Natural killer cell (primary cell): ENCODE results near the gene CHSY1. TPM values are rescaled to one million over a fixed set of nuclear protein-coding genes. Genes with fewer than 3 reads are reported as not detected.
"Not testable (repeated sequence)": the region's sequence is repeated elsewhere in the genome, so short reads cannot be mapped to it uniquely, and the experiment has no call there.

Experiments used
- ATAC-seq, 3 donors: fragments of 150-1000 bp in 2 of 3; fragments of 200-7000 bp in 1 of 3; cut with Tn5 transposase; 1 replicate in 1 of 3; 2 replicates in 2 of 3; pipeline ENCODE4 v1.10.0; 2021; ENCODE audit warnings: mild to moderate bottlenecking in 2 of 3, moderate library complexity in 2 of 3
- DNase-seq, 2 donors: peaks; one replicate each; pipeline versions ENCODE4 v3.0.0 to v3.0.0-alpha.2; 2013 to 2021; ENCODE audit warnings: mixed read lengths in 1 of 2
- H3K27ac ChIP-seq: one replicate; pipeline ENCODE4 v1.5.1; 2013; ENCODE audit warnings: mild to moderate bottlenecking, low read length
- H3K27me3 ChIP-seq: one replicate; pipeline ENCODE4 v1.6.1; 2013; ENCODE audit warnings: low read length; ENCODE audit not compliant: control insufficient read depth, insufficient read depth
- H3K36me3 ChIP-seq: one replicate; pipeline ENCODE4 v1.6.1; 2013; ENCODE audit warnings: low read length; ENCODE audit not compliant: control insufficient read depth, insufficient read depth
- H3K4me1 ChIP-seq: one replicate; pipeline ENCODE4 v1.6.1; 2013; ENCODE audit warnings: low read length; ENCODE audit not compliant: control insufficient read depth, insufficient read depth
- H3K4me3 ChIP-seq: one replicate; pipeline ENCODE4 v1.5.1; 2013; ENCODE audit warnings: low read length
- H3K9me3 ChIP-seq: one replicate; pipeline ENCODE4 v1.6.1; 2013; ENCODE audit warnings: low read length; ENCODE audit not compliant: control insufficient read depth, insufficient read depth
- H3K27ac Mint-ChIP-seq, 2 donors: one replicate each; pipeline ENCODE4 v1.8.0; 2022; ENCODE audit warnings: mild to moderate bottlenecking in 2 of 2, mixed read lengths in 2 of 2, moderate library complexity in 1 of 2
- H3K27me3 Mint-ChIP-seq, 2 donors: one replicate each; pipeline ENCODE4 v1.8.0; 2022; ENCODE audit warnings: low read depth in 2 of 2, mixed read lengths in 2 of 2
- H3K36me3 Mint-ChIP-seq: one replicate; pipeline ENCODE4 v1.8.0; 2022; ENCODE audit warnings: mixed read lengths
- H3K4me1 Mint-ChIP-seq, 2 donors: one replicate each; pipeline ENCODE4 v1.8.0; 2022; ENCODE audit warnings: mixed read lengths in 2 of 2
- H3K4me3 Mint-ChIP-seq: one replicate; pipeline ENCODE4 v1.8.0; 2022; ENCODE audit warnings: mild to moderate bottlenecking, moderate library complexity, mixed read lengths
- H3K9me3 Mint-ChIP-seq, 2 donors: one replicate each; pipeline ENCODE4 v1.8.0; 2022; ENCODE audit warnings: mixed read lengths in 2 of 2
- CTCF ChIP-seq: fragments of 200-600 bp; IDR thresholded peaks from one replicate; pipeline ENCODE4 v1.8.0; 2022; ENCODE audit warnings: antibody characterized with exemption
- WGBS: methylation state at CpG from one replicate; pipeline ENCODE4 v1.1.7; 2013; ENCODE audit warnings: missing lambda C conversion rate; ENCODE audit not compliant: insufficient coverage; 5-methylcytosine and 5-hydroxymethylcytosine counted together
- intact Hi-C: fragments of 100-400 bp; cut with micrococcal nuclease; formaldehyde crosslinking; loops from one replicate; pipeline ENCODE4 v1.14.2; 2022
- total RNA-seq, 4 donors: library from RNA; stranded (reverse); fragments of 120-200 nt in 1 of 4; gene quantifications; one replicate each; pipeline versions ENCODE4 v1.2.3 to v1.2.4, GENCODE V29; 2013 to 2022

Gene CHSY1
- total RNA-seq, 3 donors from 2014 or later (not counting 1 experiment from before 2014, with no cell fraction given) = 21.1 to 32.5 (median 30.8) TPM

DNA sequence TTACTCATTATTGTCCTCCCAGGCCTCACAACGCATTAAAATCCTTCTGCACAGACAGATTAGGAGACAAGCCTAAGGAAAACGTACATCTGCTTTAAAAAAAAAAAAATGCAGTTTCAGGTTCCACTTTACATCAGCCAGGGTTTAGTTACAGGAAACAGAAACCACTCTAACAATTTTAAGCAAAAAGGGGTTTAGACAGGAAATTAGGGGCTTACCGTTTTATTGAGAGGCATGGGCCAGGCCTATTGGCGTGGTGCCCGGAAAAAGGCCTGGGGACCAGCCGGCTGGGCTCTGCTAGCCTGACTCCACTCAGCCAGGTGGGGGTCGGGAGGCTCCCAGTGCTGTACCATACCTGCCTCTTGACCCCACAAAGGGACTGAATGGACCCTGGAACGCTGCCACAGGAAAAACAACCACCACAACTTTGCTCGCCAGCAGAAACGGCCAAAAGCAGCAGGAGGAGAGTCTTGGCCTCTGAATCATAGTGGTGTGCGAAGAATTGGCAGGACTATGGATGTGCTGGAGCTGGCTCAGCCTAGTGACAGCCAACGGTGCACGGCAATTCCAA, 124.3 kb downstream of the CHSY1 start:
- Mint-ChIP-seq H3K4me3 (peak overlapping the region; percentile 90), H3K36me3 (no peaks in the 10 kb centered on the region), H3K9me3 (no peaks in the 10 kb centered on the region), H3K27ac (peak overlapping the region; percentile 90 to 96), H3K4me1 (peaks cover 57 to 60% of the 10 kb centered on the region in 2 donors), H3K27me3 (no peaks in the 10 kb centered on the region)
- intact Hi-C loops = no loop called here
- Histone ChIP-seq H3K9me3 (no peaks in the 10 kb centered on the region), H3K27ac (peak overlapping the region; percentile 86), H3K4me3 (no peak overlapping the region), H3K36me3 (no peaks in the 10 kb centered on the region), H3K4me1 (peaks cover 40% of the 10 kb centered on the region), H3K27me3 (no peaks in the 10 kb centered on the region)
- DNase-seq (peak in 1 of 2 donors; percentile 57), ATAC-seq (peak; percentile 71 to 82 (median 76))
- no peak for TF ChIP-seq CTCF
- 14% methylated on average over 13 of the region's 13 CpGs for WGBS

- Histone ChIP-seq H3K4me1 (peaks cover 47% of the 10 kb centered on the region), H3K27ac (peak overlapping the region; percentile 86), H3K27me3 (no peaks in the 10 kb centered on the region), H3K4me3 (no peak overlapping the region), H3K36me3 (no peaks in the 10 kb centered on the region), H3K9me3 (no peaks in the 10 kb centered on the region)
- H3K27me3 Mint-ChIP-seq = no peaks in the 10 kb centered on the region
- peak overlapping the region; percentile 90 for H3K4me3 Mint-ChIP-seq
- 58% methylated on average over 11 of the region's 11 CpGs for WGBS
- no peaks in the 10 kb centered on the region for H3K36me3 Mint-ChIP-seq
- ATAC-seq = peak; percentile 36 to 47 (median 40)
- no peak for TF ChIP-seq CTCF
- H3K4me1 Mint-ChIP-seq = peaks cover 64 to 67% of the 10 kb centered on the region in 2 donors
- intact Hi-C loops = no loop called here
- H3K9me3 Mint-ChIP-seq = no peaks in the 10 kb centered on the region
- H3K27ac Mint-ChIP-seq = peak overlapping the region; percentile 90 to 96
- peak in 1 of 2 donors; percentile 17 for DNase-seq
These were observed 125.0 kb downstream of the CHSY1 start for GRCh38 chr15:101126618-101127505.

DNA sequence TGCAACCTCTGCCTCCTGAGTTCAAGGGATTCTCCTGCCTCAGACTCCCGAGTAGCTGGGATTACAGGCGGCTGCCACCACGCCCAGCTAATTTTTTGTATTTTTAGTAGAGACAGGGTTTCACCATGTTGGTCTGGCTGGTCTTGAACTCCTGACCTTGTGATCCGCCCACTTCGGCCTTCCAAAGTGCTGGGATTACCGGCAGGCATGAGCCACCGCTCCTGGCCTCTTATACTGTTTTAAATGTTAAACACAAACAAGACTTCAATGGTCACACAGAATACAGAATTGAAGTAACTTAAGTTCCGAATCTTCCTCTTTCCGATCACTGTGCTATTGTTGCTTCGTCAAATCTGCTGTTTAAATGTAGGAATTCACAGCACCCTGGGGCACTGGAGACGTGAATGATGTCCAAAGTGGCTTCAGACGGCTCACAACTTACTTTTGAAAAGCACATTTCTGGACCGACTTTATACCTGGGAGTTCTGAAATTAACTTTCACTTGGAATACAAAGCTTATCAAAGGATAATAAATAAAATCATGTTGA, 125.9 kb downstream of the CHSY1 start:
- H3K27me3 ChIP-seq, H3K36me3 Mint-ChIP-seq, H3K4me3 ChIP-seq, H3K9me3 Mint-ChIP-seq, DNase-seq, ATAC-seq, H3K36me3 ChIP-seq, H3K9me3 ChIP-seq, H3K27me3 Mint-ChIP-seq, H3K4me3 Mint-ChIP-seq, intact Hi-C loops: not testable (repeated sequence)
- peaks cover 70 to 74% of the 10 kb centered on the region in 2 donors for H3K4me1 Mint-ChIP-seq
- Histone ChIP-seq H3K4me1 (peaks cover 57% of the 10 kb centered on the region), H3K27ac (peak overlapping the region; percentile 22)
- 94% methylated on average over 12 of the region's 13 CpGs for WGBS
- H3K27ac Mint-ChIP-seq = peak overlapping the region; percentile 90 to 96

Other genes with a start within 250 kb of the CHSY1 start
- gene SELENOS, start 25.4 kb upstream of the CHSY1 start, total RNA-seq = 10 to 100 TPM; 33.6 to 44.2 (median 38.4) TPM
- gene SNRPA1, start 43.2 kb upstream of the CHSY1 start, total RNA-seq = 100 to 1,000 TPM; 146 to 174 (median 167) TPM
- gene PCSK6, start 237.7 kb upstream of the CHSY1 start, total RNA-seq = 1 to 10 TPM; 1.5 to 2.4 (median 2.4) TPM